Activated B cell treated with CpG ODN at 0.5 μM for 24 hours (primary cell): ENCODE results near the gene BCAS1. TPM values are rescaled to one million over a fixed set of nuclear protein-coding genes. Genes with fewer than 3 reads are reported as not detected.
"Not testable (repeated sequence)": the region's sequence is repeated elsewhere in the genome, so short reads cannot be mapped to it uniquely, and the experiment has no call there.

ENCODE experiments used
- ATAC-seq: fragments of 200-7000 bp; cut with Tn5 transposase; one replicate; pipeline ENCODE4 v1.10.0; 2021; ENCODE audit warnings: low read depth, mild to moderate bottlenecking, moderate library complexity
- CTCF ChIA-PET: fragments of 350-600 bp; sonication (Branson Sonifier 250); formaldehyde crosslinking; loops from one replicate; lab custom pipeline; 2021; ENCODE audit warnings: antibody characterized with exemption; lab: Charles Lee
- POLR2A ChIA-PET: fragments of 350-600 bp; sonication (Branson Sonifier 250); formaldehyde crosslinking; loops from one replicate; lab custom pipeline; 2021; ENCODE audit warnings: antibody characterized with exemption; lab: Charles Lee
- DNase-seq: peaks from one replicate; pipeline ENCODE4 v3.0.0; 2022
- H3K27ac Mint-ChIP-seq: one replicate; pipeline ENCODE4 v1.8.0; 2020; ENCODE audit warnings: mixed read lengths
- H3K27me3 Mint-ChIP-seq: one replicate; pipeline ENCODE4 v1.8.0; 2021; ENCODE audit warnings: mixed read lengths
- H3K36me3 Mint-ChIP-seq: one replicate; pipeline ENCODE4 v1.8.0; 2021; ENCODE audit warnings: low read depth, mixed read lengths
- H3K4me1 Mint-ChIP-seq: one replicate; pipeline ENCODE4 v1.8.0; 2021; ENCODE audit warnings: mixed read lengths
- H3K4me3 Mint-ChIP-seq: one replicate; pipeline ENCODE4 v1.8.0; 2020; ENCODE audit warnings: mild to moderate bottlenecking, mixed read lengths
- H3K9me3 Mint-ChIP-seq: one replicate; pipeline ENCODE4 v1.8.0; 2020; ENCODE audit warnings: mixed read lengths
- CTCF ChIP-seq: fragments of 200-600 bp; IDR thresholded peaks from one replicate; pipeline ENCODE4 v1.8.0; 2022; ENCODE audit warnings: antibody characterized with exemption, mild to moderate bottlenecking
- intact Hi-C: fragments of 100-400 bp; cut with micrococcal nuclease; formaldehyde crosslinking; loops from one replicate; pipeline ENCODE4 v1.15.1; 2024
- total RNA-seq: library from RNA; stranded (reverse); gene quantifications from 2 replicates; pipeline ENCODE4 v1.2.3, GENCODE V29; 2022

The BCAS1 gene
- total RNA-seq, 1 donor from 2014 or later: 1.7 TPM

GRCh38 chr20:53977391-53977790, 93.0 kb downstream of the BCAS1 start:
- ChIA-PET CTCF (no interaction called here), POLR2A (no interaction called here)
- Mint-ChIP-seq H3K9me3 (peaks cover 11% of the 10 kb centered on the region), H3K4me3 (no peak overlapping the region), H3K36me3 (no peaks in the 10 kb centered on the region), H3K4me1 (no peaks in the 10 kb centered on the region), H3K27me3 (no peaks in the 10 kb centered on the region), H3K27ac (no peak overlapping the region)
- ATAC-seq (no peak), DNase-seq (no peak)
- TF ChIP-seq CTCF: no peak
- intact Hi-C loops: no loop called here

DNA sequence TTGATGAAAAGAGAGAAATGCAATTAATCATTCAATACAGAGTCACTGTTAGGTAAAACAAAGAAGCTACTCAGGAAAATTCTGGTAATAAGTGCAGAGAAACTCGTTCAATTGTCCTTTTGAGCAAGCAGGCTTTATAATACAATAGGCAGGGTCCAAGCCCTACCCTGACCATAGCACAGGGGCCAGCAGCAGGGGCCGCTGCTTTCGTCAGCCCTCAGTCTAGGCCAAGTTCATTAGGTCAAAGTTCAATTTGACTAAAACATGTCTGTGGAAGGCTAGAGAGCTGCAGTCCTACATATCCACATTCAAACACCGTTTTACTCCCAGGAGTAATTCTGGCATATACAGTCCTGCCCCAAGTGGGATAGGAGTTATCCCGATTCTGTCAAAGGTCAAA, 94.6 kb downstream of the BCAS1 start:
- ChIA-PET POLR2A (no interaction called here), CTCF (no interaction called here)
- Mint-ChIP-seq H3K4me3 (no peak overlapping the region), H3K27me3 (no peaks in the 10 kb centered on the region), H3K36me3 (no peaks in the 10 kb centered on the region), H3K4me1 (no peaks in the 10 kb centered on the region), H3K9me3 (peaks cover 11% of the 10 kb centered on the region), H3K27ac (no peak overlapping the region)
- intact Hi-C loops: no loop called here
- ATAC-seq (no peak), DNase-seq (no peak)
- no peak for TF ChIP-seq CTCF

DNA sequence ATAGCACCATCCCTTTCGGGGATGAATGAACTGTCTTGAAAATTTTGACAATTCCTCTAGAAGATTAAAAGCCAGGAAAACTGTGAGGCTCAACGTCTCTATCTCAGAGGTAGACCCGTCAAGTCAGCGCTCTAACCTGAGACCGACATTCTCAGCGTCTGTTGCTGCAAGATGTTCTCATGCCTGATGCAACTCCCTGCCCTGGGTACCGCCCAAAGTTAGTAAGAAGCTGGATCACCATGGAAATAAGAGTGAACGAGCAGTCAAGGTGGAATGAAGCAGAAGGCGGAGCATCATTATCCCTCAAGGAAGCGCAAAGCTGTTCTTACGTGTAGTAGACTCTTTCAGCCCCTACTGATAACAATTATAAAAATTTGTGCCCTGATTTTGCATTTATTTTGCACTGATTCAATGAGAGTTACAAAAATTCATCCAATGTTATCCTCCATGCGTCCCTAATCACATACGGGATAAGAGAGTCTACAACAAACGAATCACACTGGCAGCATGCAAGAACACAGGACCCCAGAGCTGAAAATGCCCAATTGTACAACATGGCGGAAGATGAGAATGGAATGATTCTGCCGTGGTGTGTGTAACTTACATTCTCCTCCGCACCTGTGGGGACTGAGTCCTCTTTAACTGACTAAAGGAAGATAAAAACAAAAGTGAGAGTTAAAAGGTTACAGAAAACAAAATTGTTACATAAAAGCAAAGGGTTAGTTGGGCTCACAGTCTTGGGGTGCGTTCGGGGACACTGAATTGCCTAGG, 95.4 kb downstream of the BCAS1 start:
- ATAC-seq (no peak), DNase-seq (no peak)
- Mint-ChIP-seq H3K27ac (no peak overlapping the region), H3K27me3 (no peaks in the 10 kb centered on the region), H3K4me3 (no peak overlapping the region), H3K36me3 (no peaks in the 10 kb centered on the region), H3K9me3 (peaks cover 11% of the 10 kb centered on the region), H3K4me1 (no peaks in the 10 kb centered on the region)
- CTCF ChIA-PET: no interaction called here
- no peak for TF ChIP-seq CTCF
- intact Hi-C loops: no loop called here
- POLR2A ChIA-PET: no interaction called here

DNA sequence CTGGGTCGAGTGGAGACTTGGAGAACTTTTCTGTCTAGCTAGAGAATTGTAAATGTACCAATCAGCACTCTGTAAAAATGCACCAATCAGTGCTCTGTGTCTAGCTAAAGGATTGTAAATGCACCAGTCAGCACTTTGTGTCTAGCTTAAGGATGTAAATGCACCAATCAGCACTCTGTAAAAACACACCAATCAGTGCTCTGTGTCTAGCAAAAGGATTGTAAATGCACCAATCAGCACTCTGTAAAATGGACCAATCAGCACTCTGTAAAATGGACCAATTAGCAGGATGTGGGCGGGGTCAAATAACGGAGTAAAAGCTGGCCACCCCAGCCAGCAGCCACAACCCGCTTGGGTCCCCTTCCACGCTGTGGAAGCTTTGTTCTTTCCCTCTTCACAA, 96.5 kb downstream of the BCAS1 start:
- H3K27ac Mint-ChIP-seq, ATAC-seq, H3K27me3 Mint-ChIP-seq, H3K4me3 Mint-ChIP-seq, DNase-seq, H3K36me3 Mint-ChIP-seq, POLR2A ChIA-PET, H3K4me1 Mint-ChIP-seq, CTCF ChIA-PET, intact Hi-C loops: not testable (repeated sequence)
- peaks cover 11% of the 10 kb centered on the region for H3K9me3 Mint-ChIP-seq

- no peak for TF ChIP-seq CTCF
- DNase-seq (no peak), ATAC-seq (no peak)
- H3K4me3 Mint-ChIP-seq: no peak overlapping the region
- intact Hi-C loops: no loop called here
- peaks cover 11% of the 10 kb centered on the region for H3K9me3 Mint-ChIP-seq
- ChIA-PET CTCF (no interaction called here), POLR2A (no interaction called here)
- H3K27me3 Mint-ChIP-seq: no peaks in the 10 kb centered on the region
- no peaks in the 10 kb centered on the region for H3K4me1 Mint-ChIP-seq
- no peak overlapping the region for H3K27ac Mint-ChIP-seq
- no peaks in the 10 kb centered on the region for H3K36me3 Mint-ChIP-seq
Observed at GRCh38 chr20:53972179-53972578, 98.2 kb downstream of the BCAS1 start.
